Subcutaneous adipose tissue (tissue), 4 donors: ENCODE results near the gene ATP11B. TPM values are rescaled to one million over a fixed set of nuclear protein-coding genes. Genes with fewer than 3 reads are reported as not detected.

ENCODE experiments used
- CTCF ChIP-seq: fragments of 450-650 bp; IDR thresholded peaks from one replicate; pipeline ENCODE4 v1.5.1; 2016; ENCODE audit warnings: low read depth, mild to moderate bottlenecking, control low read depth, antibody characterized with exemption, moderate library complexity
- total RNA-seq, 4 donors: library from RNA; depleted of rRNA; stranded (reverse); fragments of >200 nt; gene quantifications; one replicate each; pipeline ENCODE4 v1.1.0, GENCODE V29; 2016

The ATP11B gene
- total RNA-seq, 4 donors from 2014 or later: 77.9 to 100 (median 89.3) TPM

GRCh38 chr3:182935803-182936202 lies 142.5 kb downstream of the ATP11B start:
- TF ChIP-seq CTCF: no peak

DNA sequence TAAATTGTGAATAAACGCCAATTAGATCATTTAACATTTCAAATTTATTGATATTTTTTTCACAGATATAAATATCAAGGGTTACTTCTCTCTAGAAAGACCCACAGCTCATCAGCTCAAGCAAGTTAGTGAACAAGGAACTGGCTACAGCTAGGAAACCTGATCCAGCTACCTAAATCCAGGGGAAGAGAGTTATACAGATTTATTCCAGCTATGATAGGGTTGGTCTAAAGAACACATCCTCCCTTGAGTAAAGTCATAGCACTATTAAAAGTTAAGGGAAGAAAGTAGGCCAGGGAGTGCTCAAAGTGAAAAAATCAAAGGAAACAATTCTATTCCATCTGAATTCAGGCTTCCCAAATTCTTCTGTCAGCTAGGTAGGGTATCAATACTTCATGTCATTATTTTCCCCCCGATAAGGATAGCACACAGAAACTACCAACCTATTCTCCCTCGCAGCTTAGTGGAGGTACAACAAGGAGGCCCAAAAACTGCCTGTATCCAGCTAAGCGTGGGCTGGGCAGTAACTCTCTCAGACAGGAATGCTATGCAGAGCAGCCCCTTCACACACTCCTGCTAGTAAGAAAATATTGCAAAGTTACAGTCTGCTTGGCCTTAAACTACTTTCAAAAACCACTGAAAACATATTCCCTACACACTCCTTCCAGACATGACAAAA lies 143.1 kb downstream of the ATP11B start:
- TF ChIP-seq CTCF: no peak

- TF ChIP-seq CTCF: no peak
These were observed 143.6 kb downstream of the ATP11B start for GRCh38 chr3:182936918-182937285.

- TF ChIP-seq CTCF: no peak
These were observed 144.2 kb downstream of the ATP11B start for GRCh38 chr3:182937293-182938051.

GRCh38 chr3:182940266-182940808 lies 147.0 kb downstream of the ATP11B start:
- TF ChIP-seq CTCF: no peak

GRCh38 chr3:182941719-182942118 lies 148.4 kb downstream of the ATP11B start:
- no peak for TF ChIP-seq CTCF

- no peak for TF ChIP-seq CTCF
These were observed 154.6 kb downstream of the ATP11B start for GRCh38 chr3:182947888-182948287.
